ENCODE data around the gene CHERP.

DNA sequence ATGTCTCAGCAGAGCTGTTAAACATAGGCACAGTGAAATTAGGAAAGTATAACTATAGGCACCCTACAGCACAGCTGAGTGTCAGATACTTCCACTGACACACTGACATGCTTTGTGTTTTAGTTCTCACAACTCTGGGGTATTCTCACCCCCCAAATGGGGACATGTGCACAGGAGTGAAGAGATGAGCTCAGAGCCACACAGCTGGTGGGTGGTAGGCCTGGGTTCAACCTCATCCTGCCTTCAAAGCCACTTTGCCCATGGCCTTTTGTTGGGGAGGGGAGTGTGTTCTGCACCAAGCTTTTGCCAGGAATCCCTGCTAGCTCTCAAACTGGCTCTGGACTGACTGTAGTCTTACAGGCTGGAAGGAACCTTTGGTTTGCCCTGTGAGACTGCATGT, 31.7 kb upstream of the CHERP start:
- TF ChIP-seq, protein P1, sequence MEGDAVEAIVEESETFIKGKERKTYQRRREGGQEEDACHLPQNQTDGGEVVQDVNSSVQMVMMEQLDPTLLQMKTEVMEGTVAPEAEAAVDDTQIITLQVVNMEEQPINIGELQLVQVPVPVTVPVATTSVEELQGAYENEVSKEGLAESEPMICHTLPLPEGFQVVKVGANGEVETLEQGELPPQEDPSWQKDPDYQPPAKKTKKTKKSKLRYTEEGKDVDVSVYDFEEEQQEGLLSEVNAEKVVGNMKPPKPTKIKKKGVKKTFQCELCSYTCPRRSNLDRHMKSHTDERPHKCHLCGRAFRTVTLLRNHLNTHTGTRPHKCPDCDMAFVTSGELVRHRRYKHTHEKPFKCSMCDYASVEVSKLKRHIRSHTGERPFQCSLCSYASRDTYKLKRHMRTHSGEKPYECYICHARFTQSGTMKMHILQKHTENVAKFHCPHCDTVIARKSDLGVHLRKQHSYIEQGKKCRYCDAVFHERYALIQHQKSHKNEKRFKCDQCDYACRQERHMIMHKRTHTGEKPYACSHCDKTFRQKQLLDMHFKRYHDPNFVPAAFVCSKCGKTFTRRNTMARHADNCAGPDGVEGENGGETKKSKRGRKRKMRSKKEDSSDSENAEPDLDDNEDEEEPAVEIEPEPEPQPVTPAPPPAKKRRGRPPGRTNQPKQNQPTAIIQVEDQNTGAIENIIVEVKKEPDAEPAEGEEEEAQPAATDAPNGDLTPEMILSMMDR (IDR thresholded peaks at IDR 0.05) = no peak
- TF ChIP-seq POLR2A (IDR thresholded peaks at IDR 0.05) = no peak

Data from adrenal gland (tissue), 5 donors.